Suprapubic skin (tissue), 4 donors: Measurements from ENCODE around the gene MIA2. TPM values are rescaled to one million over a fixed set of nuclear protein-coding genes. Genes with fewer than 3 reads are reported as not detected.
"Not testable (repeated sequence)": the region's sequence is repeated elsewhere in the genome, so short reads cannot be mapped to it uniquely, and the experiment has no call there.

Source experiments
- DNase-seq, 2 donors: peaks; one replicate each; pipeline ENCODE4 v3.0.0-alpha.2; 2019; ENCODE audit warnings: low spot score in 2 of 2
- H3K27ac ChIP-seq: fragments of 200-600 bp; sonication (generic); one replicate; pipeline ENCODE4 v1.5.1; 2019
- H3K27me3 ChIP-seq: fragments of 200-600 bp; sonication (generic); one replicate; pipeline ENCODE4 v1.5.1; 2019
- H3K36me3 ChIP-seq: fragments of 200-600 bp; sonication (generic); one replicate; pipeline ENCODE4 v1.5.1; 2019
- H3K4me1 ChIP-seq: fragments of 200-600 bp; sonication (generic); one replicate; pipeline ENCODE4 v1.5.1; 2019
- H3K4me3 ChIP-seq: fragments of 200-600 bp; sonication (generic); one replicate; pipeline ENCODE4 v1.5.1; 2019; ENCODE audit warnings: mild to moderate bottlenecking
- H3K9me3 ChIP-seq: fragments of 200-600 bp; sonication (generic); one replicate; pipeline ENCODE4 v1.5.1; 2019
- EP300 ChIP-seq: sonication (generic); formaldehyde crosslinking; IDR thresholded peaks from one replicate; pipeline ENCODE4 v1.6.1; 2017; ENCODE audit warnings: antibody characterized with exemption
- POLR2A ChIP-seq, 2 donors: fragments of 450-650 bp; IDR thresholded peaks; one replicate each; pipeline ENCODE4 v1.6.1; 2017; ENCODE audit warnings: antibody characterized with exemption in 2 of 2, mild to moderate bottlenecking in 2 of 2, moderate library complexity in 2 of 2
- POLR2AphosphoS5 ChIP-seq, 3 donors: sonication (generic); formaldehyde crosslinking; IDR thresholded peaks; one replicate each; pipeline ENCODE4 v1.6.1; 2017; ENCODE audit warnings: antibody characterized with exemption in 3 of 3
- WGBS: methylation state at CpG from one replicate; pipeline ENCODE4 v1.1.5; 2018; 5-methylcytosine and 5-hydroxymethylcytosine counted together
- total RNA-seq, 4 donors: library from RNA; depleted of rRNA; stranded (reverse); fragments of >200 nt; gene quantifications; one replicate each; pipeline ENCODE4 v1.1.0, GENCODE V29; 2016
- TF ChIP-seq, protein P1 (sequence below), 2 donors: fragments of 200-600 bp in 1 of 2; fragments of 450-650 bp in 1 of 2; sonication (generic) in 1 of 2; IDR thresholded peaks; one replicate each; pipeline ENCODE4 v1.5.1; 2016 to 2019; ENCODE audit warnings: antibody characterized with exemption in 2 of 2, mild to moderate bottlenecking in 1 of 2, moderate library complexity in 1 of 2

MIA2 gene
- total RNA-seq, 4 donors from 2014 or later: 15.3 to 19.4 (median 18.0) TPM

DNA sequence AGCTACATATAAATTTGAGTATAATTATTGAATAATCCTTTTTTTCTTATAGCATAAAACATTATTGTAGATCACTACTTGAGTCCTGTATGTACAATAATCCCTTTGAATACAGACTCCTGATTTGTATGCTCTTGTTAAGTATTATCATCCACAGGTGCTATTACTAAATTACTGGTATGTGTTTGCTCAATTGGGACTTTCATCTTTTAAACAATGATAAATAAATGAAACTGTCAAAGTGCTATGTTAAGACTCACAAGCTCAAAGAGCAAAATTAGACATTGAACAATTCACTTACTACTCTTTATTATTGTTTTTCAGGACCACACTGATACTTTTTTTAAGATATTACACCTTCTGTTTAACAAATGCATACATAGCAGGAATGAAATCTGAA lies 17.8 kb downstream of the MIA2 start:
- DNase-seq: no peak
- no peaks in the 10 kb centered on the region for H3K4me1 ChIP-seq
- H3K4me3 ChIP-seq: no peak overlapping the region
- no peaks in the 10 kb centered on the region for H3K36me3 ChIP-seq
- H3K27ac ChIP-seq: no peak overlapping the region
- TF ChIP-seq POLR2A (IDR thresholded peaks at IDR 0.05) (no peak), EP300 (no peak), POLR2AphosphoS5 (IDR thresholded peaks at IDR 0.05) (no peak)
- TF ChIP-seq, protein P1, sequence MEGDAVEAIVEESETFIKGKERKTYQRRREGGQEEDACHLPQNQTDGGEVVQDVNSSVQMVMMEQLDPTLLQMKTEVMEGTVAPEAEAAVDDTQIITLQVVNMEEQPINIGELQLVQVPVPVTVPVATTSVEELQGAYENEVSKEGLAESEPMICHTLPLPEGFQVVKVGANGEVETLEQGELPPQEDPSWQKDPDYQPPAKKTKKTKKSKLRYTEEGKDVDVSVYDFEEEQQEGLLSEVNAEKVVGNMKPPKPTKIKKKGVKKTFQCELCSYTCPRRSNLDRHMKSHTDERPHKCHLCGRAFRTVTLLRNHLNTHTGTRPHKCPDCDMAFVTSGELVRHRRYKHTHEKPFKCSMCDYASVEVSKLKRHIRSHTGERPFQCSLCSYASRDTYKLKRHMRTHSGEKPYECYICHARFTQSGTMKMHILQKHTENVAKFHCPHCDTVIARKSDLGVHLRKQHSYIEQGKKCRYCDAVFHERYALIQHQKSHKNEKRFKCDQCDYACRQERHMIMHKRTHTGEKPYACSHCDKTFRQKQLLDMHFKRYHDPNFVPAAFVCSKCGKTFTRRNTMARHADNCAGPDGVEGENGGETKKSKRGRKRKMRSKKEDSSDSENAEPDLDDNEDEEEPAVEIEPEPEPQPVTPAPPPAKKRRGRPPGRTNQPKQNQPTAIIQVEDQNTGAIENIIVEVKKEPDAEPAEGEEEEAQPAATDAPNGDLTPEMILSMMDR (IDR thresholded peaks at IDR 0.05): no peak
- no peaks in the 10 kb centered on the region for H3K27me3 ChIP-seq
- H3K9me3 ChIP-seq: no peaks in the 10 kb centered on the region

DNA sequence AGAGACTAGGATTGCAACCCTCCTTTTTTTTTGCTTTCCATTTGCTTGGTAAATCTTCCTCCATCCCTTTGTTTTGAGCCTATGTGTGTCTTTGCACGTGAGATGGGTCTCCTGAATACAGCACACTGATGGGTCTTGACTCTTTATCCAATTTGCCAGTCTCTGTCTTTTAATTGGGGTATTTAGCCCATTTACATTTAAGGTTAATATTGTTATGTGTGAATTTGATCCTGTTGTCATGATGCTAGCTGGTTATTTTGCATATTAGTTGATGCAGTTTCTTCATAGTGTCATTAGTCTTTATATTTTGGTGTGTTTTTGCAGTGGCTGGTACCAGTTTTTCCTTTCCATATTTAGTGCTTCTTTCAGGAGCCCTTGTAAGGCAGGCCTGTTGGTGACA lies 23.7 kb downstream of the MIA2 start:
- not testable (repeated sequence) for H3K27ac ChIP-seq, H3K27me3 ChIP-seq, H3K9me3 ChIP-seq, H3K4me3 ChIP-seq, H3K36me3 ChIP-seq, DNase-seq, H3K4me1 ChIP-seq
- 88% methylated on average over 1 of the region's 1 CpG for WGBS

DNA sequence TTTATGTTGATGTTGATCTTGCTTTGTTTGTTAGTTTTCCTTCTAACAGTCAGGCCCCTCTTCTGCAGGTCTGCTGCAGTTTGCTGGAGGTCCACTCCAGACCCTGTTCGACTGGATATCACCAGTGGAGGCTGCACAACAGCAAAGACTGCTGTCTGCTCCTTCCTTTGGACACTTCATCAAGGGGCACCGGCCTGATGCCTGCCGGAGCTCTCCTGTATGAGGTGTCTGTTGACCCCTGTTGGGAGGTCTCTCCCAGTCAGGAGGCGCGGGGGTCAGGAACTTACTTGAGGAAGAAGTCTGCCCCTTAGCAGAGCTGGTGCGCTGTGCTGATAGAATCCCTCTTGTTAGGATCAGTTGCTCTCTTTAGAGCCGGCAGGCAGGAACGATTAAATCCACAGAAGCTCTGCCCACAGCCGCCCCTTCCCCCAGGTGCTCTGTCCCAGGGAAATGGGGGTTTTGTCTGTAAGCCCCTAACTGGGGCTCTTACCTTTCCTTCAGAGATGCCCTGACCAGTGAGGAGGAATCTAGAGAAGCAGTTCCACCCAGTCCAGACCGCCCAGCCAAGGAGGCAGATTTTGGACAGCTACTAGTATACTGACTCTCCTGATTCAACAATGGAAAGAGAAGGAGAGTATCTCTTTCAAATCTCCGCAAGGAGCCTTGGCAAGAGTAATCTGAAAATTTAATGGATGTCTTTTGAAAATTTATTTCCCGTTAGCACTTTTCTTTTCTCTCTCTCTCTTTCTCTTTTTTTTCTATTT lies 25.2 kb downstream of the MIA2 start:
- H3K27me3 ChIP-seq: no peaks in the 10 kb centered on the region
- H3K4me3 ChIP-seq: no peak overlapping the region
- H3K4me1 ChIP-seq: no peaks in the 10 kb centered on the region
- no peak for TF ChIP-seq POLR2A (IDR thresholded peaks at IDR 0.05)
- TF ChIP-seq, protein P1 (IDR thresholded peaks at IDR 0.05): no peak
- no peak for TF ChIP-seq EP300
- no peak for TF ChIP-seq POLR2AphosphoS5 (IDR thresholded peaks at IDR 0.05)
- no peaks in the 10 kb centered on the region for H3K36me3 ChIP-seq
- no peaks in the 10 kb centered on the region for H3K9me3 ChIP-seq
- DNase-seq: no peak
- WGBS: 72% methylated on average over 12 of the region's 12 CpGs
- no peak overlapping the region for H3K27ac ChIP-seq

DNA sequence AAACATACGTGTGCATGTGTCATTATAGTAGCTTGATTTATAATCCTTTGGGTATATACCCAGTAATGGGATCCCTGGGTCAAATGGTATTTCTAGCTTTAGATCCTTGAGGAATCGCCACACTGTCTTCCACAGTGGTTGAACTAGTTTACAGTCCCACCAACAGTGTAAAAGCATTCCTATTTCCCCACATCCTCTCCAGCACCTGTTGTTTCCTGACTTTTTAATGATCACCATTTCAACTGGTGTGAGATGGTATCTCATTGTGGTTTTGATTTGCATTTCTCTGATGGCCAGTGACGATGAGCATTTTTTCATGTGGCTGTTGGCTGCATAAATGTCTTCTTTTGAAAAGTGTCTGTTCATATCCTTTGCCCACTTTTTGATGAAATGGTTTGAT lies 26.4 kb downstream of the MIA2 start:
- not testable (repeated sequence) for H3K4me3 ChIP-seq, H3K36me3 ChIP-seq, DNase-seq, H3K9me3 ChIP-seq, H3K27ac ChIP-seq, H3K4me1 ChIP-seq, H3K27me3 ChIP-seq
- WGBS: 83% methylated on average over 3 of the region's 3 CpGs

DNA sequence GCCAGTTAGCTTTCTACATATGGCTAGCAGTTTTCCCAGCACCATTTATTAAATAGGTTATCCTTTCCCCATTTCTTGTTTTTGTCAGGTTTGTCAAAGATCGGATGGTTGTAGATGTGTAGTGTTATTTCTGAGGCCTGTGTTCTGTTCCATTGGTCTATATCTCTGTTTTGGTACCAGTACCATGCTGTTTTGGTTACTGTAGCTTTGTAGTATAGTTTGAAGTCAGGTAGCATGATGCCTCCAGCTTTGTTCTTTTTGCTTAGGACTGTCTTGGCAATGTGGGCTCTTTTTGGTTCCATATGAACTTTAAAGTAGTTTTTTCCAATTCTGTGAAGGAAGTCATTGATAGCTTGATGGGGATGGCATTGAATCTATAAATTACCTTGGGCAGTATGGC lies 28.5 kb downstream of the MIA2 start:
- not testable (repeated sequence) for DNase-seq
- WGBS: 95% methylated on average over 1 of the region's 1 CpG

DNA sequence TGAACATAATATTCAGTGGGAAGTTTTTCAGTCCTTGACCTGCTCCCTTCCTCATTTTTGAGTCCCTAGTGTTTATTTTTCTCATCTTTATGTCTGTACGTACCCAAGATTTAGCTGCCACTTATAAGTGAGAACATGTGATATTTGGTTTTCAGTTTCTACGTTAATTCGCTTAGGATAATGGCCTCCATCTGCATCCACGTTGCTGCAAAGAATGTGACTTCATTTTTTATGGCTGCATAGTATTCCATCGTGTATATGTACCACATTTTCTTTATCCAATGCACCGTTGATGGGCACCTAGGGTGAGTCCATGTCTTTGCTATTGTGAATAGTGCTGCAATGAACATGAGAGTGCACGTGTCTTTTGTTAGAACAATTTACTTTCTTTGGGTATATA lies 30.3 kb downstream of the MIA2 start:
- WGBS: 85% methylated on average over 7 of the region's 7 CpGs
- H3K27me3 ChIP-seq: no peaks in the 10 kb centered on the region
- peaks cover 24% of the 10 kb centered on the region for H3K4me1 ChIP-seq
- no peak overlapping the region for H3K4me3 ChIP-seq
- no peak overlapping the region for H3K27ac ChIP-seq
- no peaks in the 10 kb centered on the region for H3K36me3 ChIP-seq
- no peak for DNase-seq
- H3K9me3 ChIP-seq: no peaks in the 10 kb centered on the region
- no peak for TF ChIP-seq EP300
- TF ChIP-seq POLR2AphosphoS5 (IDR thresholded peaks at IDR 0.05): no peak
- TF ChIP-seq, protein P1 (IDR thresholded peaks at IDR 0.05): no peak
- no peak for TF ChIP-seq POLR2A (IDR thresholded peaks at IDR 0.05)

More for the DNA sequence above, 28.5 kb downstream of the MIA2 start:
- peaks cover 13% of the 10 kb centered on the region for H3K4me1 ChIP-seq
- not testable (repeated sequence) for H3K4me3 ChIP-seq, H3K27ac ChIP-seq, H3K36me3 ChIP-seq, H3K9me3 ChIP-seq, H3K27me3 ChIP-seq

DNA sequence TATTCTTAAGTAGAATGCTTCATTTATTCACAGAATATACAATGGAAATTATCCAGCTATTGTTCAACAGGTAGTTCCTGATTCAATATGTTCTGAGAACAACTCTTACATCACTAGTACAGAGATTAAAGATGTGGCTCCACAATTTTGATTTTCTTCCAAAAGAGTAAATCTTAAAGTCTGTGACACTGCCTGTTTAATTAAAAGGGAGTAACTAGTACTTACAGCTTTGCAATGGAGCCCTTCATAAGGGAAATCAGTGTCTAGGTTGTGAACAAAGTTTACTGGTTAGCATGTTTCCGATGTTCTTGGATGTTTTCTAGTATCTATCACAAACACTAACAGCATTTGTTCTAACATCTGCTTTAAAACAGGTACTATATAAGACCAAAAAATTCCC lies 30.8 kb downstream of the MIA2 start:
- H3K27me3 ChIP-seq: no peaks in the 10 kb centered on the region
- no peaks in the 10 kb centered on the region for H3K36me3 ChIP-seq
- H3K4me3 ChIP-seq: no peak overlapping the region
- 64% methylated on average over 1 of the region's 1 CpG for WGBS
- DNase-seq: no peak
- no peaks in the 10 kb centered on the region for H3K9me3 ChIP-seq
- no peak overlapping the region for H3K27ac ChIP-seq
- no peak for TF ChIP-seq EP300
- TF ChIP-seq POLR2A (IDR thresholded peaks at IDR 0.05): no peak
- TF ChIP-seq, protein P1 (IDR thresholded peaks at IDR 0.05): no peak
- TF ChIP-seq POLR2AphosphoS5 (IDR thresholded peaks at IDR 0.05): no peak
- peaks cover 29% of the 10 kb centered on the region for H3K4me1 ChIP-seq
